Heart right ventricle (tissue), 16 donors: ENCODE data around the gene ARPC1B. TPM values are rescaled to one million over a fixed set of nuclear protein-coding genes. Genes with fewer than 3 reads are reported as not detected.
"Not testable (repeated sequence)": the region's sequence is repeated elsewhere in the genome, so short reads cannot be mapped to it uniquely, and the experiment has no call there.

Experiments
- ATAC-seq, 8 donors: fragments of 200-7000 bp; cut with Tn5 transposase; one replicate each; pipeline ENCODE4 v1.9.1; 2020; ENCODE audit warnings: mild to moderate bottlenecking in 8 of 8, moderate library complexity in 8 of 8, moderate number of reproducible peaks in 1 of 8
- DNase-seq, 2 donors: peaks; one replicate each; pipeline ENCODE4 v3.0.0-alpha.2; 2020
- H3K27ac ChIP-seq, 10 donors: fragments of 200-600 bp; sonication (generic) in 2 of 10; one replicate each; pipeline versions ENCODE4 v1.5.0 to v1.8.0; 2020 to 2022; ENCODE audit warnings: mild to moderate bottlenecking in 3 of 10
- H3K27me3 ChIP-seq, 7 donors: fragments of 200-600 bp; one replicate each; pipeline ENCODE4 v1.8.0; 2021 to 2022; ENCODE audit warnings: mild to moderate bottlenecking in 2 of 7
- H3K36me3 ChIP-seq, 9 donors: fragments of 200-600 bp; sonication (generic) in 1 of 9; one replicate each; pipeline versions ENCODE4 v1.5.0 to v1.8.0; 2020 to 2022; ENCODE audit warnings: mild to moderate bottlenecking in 2 of 9
- H3K4me1 ChIP-seq, 9 donors: fragments of 200-600 bp; sonication (generic) in 1 of 9; one replicate each; pipeline versions ENCODE4 v1.5.0 to v1.8.0; 2020 to 2022; ENCODE audit warnings: mild to moderate bottlenecking in 4 of 9
- H3K4me3 ChIP-seq, 10 donors: fragments of 200-600 bp; sonication (generic) in 2 of 10; one replicate each; pipeline versions ENCODE4 v1.5.0 to v1.8.0; 2020 to 2022; ENCODE audit warnings: mild to moderate bottlenecking in 7 of 10, moderate library complexity in 2 of 10
- H3K9me3 ChIP-seq, 11 donors: fragments of 200-600 bp in 10 of 11; sonication (generic) in 2 of 11; one replicate each; pipeline versions ENCODE4 v1.5.0 to v1.8.0; 2013 to 2022; ENCODE audit warnings: mild to moderate bottlenecking in 2 of 11, control low read depth in 1 of 11, moderate library complexity in 1 of 11
- CTCF ChIP-seq, 9 donors: fragments of 200-600 bp; sonication (generic) in 2 of 9; IDR thresholded peaks; one replicate each; pipeline versions ENCODE4 v1.5.0 to v1.8.0; 2021 to 2022; ENCODE audit warnings: antibody characterized with exemption in 9 of 9, mild to moderate bottlenecking in 5 of 9, moderate library complexity in 1 of 9
- WGBS, 2 donors: extraction: QIAGEN DNeasy Blood & Tissue Kit; methylation state at CpG; one replicate each; pipeline ENCODE4 v1.1.7; 2013; ENCODE audit warnings: inconsistent platforms in 1 of 2; 5-methylcytosine and 5-hydroxymethylcytosine counted together
- intact Hi-C, 10 donors: fragments of 100-400 bp; cut with DNase I; formaldehyde crosslinking; loops; one replicate each; pipeline versions ENCODE4 v1.11.1 to v1.14.2; 2022
- polyA plus RNA-seq, 2 donors: library from polyadenylated mRNA; stranded (reverse); fragments of 200-250 nt; gene quantifications; one replicate each; pipeline ENCODE4 v1.2.3, GENCODE V29; 2013
- total RNA-seq, 10 donors: library from RNA; stranded (reverse); fragmentation: NEBNext Ultra II Directional in 3 of 10; extraction: Animal tissue kit (Norgen Biotek cat#: 25700) in 3 of 10; gene quantifications; one replicate each; pipeline versions ENCODE4 v1.2.1 to v1.2.4, GENCODE V29; 2021 to 2023
- donor health status: Arrhythmogenic right ventricular cardiomyopathy.
- donor health status: ischemic (EF 13 %, LVEDD 7.1; RV severe dilation, severe dysfunction).
- donor health status: healthy with polysubstance abuse.
- donor health status: DM: no; HTN: yes; CAD: no.
- donor health status: DM: no; HTN: no; CAD: no.
- donor health status: ischemic (EF 25% LVEDD 6.9; RV normal size, moderate dysfunction).
- donor health status: ischemic (EF 25% LVEDD 5.7; RV mildly dilated, moderate dysfunction).
- donor health status: healthy.
- donor health status: DM: yes; HTN: yes; CAD: no.
- donor health status: Ischemic cardiomyopathy.
- donor health status: ischemic (EF 35%, LVEDD 5.7; RV mildly dilated, moderate dysfunction).
- donor health status: nonischemic (EF 11% LVEDD 7.7; RV severe dilation, severe dysfunction).
- donor health status: DM: yes; HTN: yes; CAD: no.
- donor health status: PGD.
- donor health status: ischemic (EF 29% LVEDD 5.4; RV normal size, mild dysfunction).
- donor health status: nonischemic (EF 23%, LVEDD 6.1; RV moderate dilation, normal function).

The ARPC1B gene
- total and polyA plus RNA-seq, 12 donors = 16.2 to 161 (median 23.5) TPM

- H3K27me3 ChIP-seq = no peaks in the 10 kb centered on the region
- WGBS, 2 donors = 38 to 49% methylated on average over 7 of the region's 7 CpGs
- H3K36me3 ChIP-seq = peaks cover 0 to 62% (median 0%) of the 10 kb centered on the region in 9 donors
- H3K27ac ChIP-seq = peak overlapping the region; percentile 61 to 97 (median 89)
- no peaks in the 10 kb centered on the region for H3K9me3 ChIP-seq
- TF ChIP-seq CTCF (IDR thresholded peaks at IDR 0.05) = no peak
- intact Hi-C loops = loop anchor here in 1 of 10 donors (10.0 kb wide), 1 partner anchor 126 kb away; the partner anchor contains the start of genes ZKSCAN5 and ZNF394
- H3K4me3 ChIP-seq = peak overlapping the region in 8 of 10 donors; percentile 2 to 50 (median 34)
- ATAC-seq (peak; percentile 60 to 82 (median 70)), DNase-seq (peak; percentile 47 to 82)
- peaks cover 14 to 84% (median 51%) of the 10 kb centered on the region in 9 donors for H3K4me1 ChIP-seq
Observed at GRCh38 chr7:99379043-99379577, 4.6 kb downstream of the ARPC1B start.

GRCh38 chr7:99379693-99380031, 5.1 kb downstream of the ARPC1B start:
- not testable (repeated sequence) for DNase-seq, H3K27me3 ChIP-seq, ATAC-seq, H3K9me3 ChIP-seq
- Histone ChIP-seq H3K4me3 (peak overlapping the region in 9 of 10 donors; percentile 2 to 50 (median 33)), H3K27ac (peak overlapping the region; percentile 61 to 97 (median 89)), H3K36me3 (peaks cover 0 to 66% (median 0%) of the 10 kb centered on the region in 9 donors), H3K4me1 (peaks cover 14 to 89% (median 51%) of the 10 kb centered on the region in 9 donors)
- 47 to 62% methylated on average over 7 of the region's 7 CpGs for WGBS, 2 donors
- intact Hi-C loops = loop anchor here in 1 of 10 donors (10.0 kb wide), 1 partner anchor 125 kb away; the partner anchor contains the start of genes ZKSCAN5 and ZNF394

- ATAC-seq (peak; percentile 26 to 72 (median 56)), DNase-seq (peak in 1 of 2 donors; percentile 59)
- Histone ChIP-seq H3K27me3 (no peaks in the 10 kb centered on the region), H3K4me3 (peak overlapping the region in 9 of 10 donors; percentile 2 to 50 (median 33)), H3K9me3 (no peaks in the 10 kb centered on the region), H3K4me1 (peaks cover 14 to 90% (median 51%) of the 10 kb centered on the region in 9 donors), H3K27ac (peak overlapping the region; percentile 61 to 97 (median 89)), H3K36me3 (peaks cover 0 to 66% (median 0%) of the 10 kb centered on the region in 9 donors)
- no peak for TF ChIP-seq CTCF (IDR thresholded peaks at IDR 0.05)
- 40 to 45% methylated on average over 12 of the region's 12 CpGs for WGBS, 2 donors
- intact Hi-C loops = no loop called here
Observed at GRCh38 chr7:99380032-99380822, 5.7 kb downstream of the ARPC1B start.

- DNase-seq = no peak
Observed at GRCh38 chr7:99380823-99381663, 6.5 kb downstream of the ARPC1B start.

More at GRCh38 chr7:99380823-99381663, 6.5 kb downstream of the ARPC1B start:
- 61 to 67% methylated on average over 16 of the region's 16 CpGs for WGBS, 2 donors
- H3K4me3 ChIP-seq = peak overlapping the region in 4 of 10 donors; percentile 36 to 50 (median 39)
- intact Hi-C loops = no loop called here
- TF ChIP-seq CTCF (IDR thresholded peaks at IDR 0.05) = no peak
- peaks cover 14 to 87% (median 44%) of the 10 kb centered on the region in 9 donors for H3K4me1 ChIP-seq
- no peaks in the 10 kb centered on the region for H3K9me3 ChIP-seq
- H3K27me3 ChIP-seq = no peaks in the 10 kb centered on the region
- peak in 7 of 8 donors; percentile 4 to 33 (median 15) for ATAC-seq
- H3K36me3 ChIP-seq = peaks cover 0 to 74% (median 0%) of the 10 kb centered on the region in 9 donors
- H3K27ac ChIP-seq = peak overlapping the region; percentile 36 to 97 (median 89)
